Peyer's patch (tissue), 4 donors: Measurements from ENCODE around the gene RAPGEF3.

Experiments used
- POLR2A ChIP-seq, 2 donors: fragments of 450-650 bp; IDR thresholded peaks; one replicate each; pipeline ENCODE4 v1.5.1; 2017; ENCODE audit warnings: antibody characterized with exemption in 2 of 2, mild to moderate bottlenecking in 2 of 2, moderate library complexity in 2 of 2
- TF ChIP-seq, protein P1 (sequence below), 6 experiments: fragments of 450-650 bp in 4 of 6; fragments of 200-600 bp in 2 of 6; sonication (generic) in 1 of 6; IDR thresholded peaks; one replicate each; pipeline ENCODE4 v1.5.1; 2017 to 2019; ENCODE audit warnings: antibody characterized with exemption in 6 of 6, mild to moderate bottlenecking in 3 of 6, moderate library complexity in 1 of 6

DNA sequence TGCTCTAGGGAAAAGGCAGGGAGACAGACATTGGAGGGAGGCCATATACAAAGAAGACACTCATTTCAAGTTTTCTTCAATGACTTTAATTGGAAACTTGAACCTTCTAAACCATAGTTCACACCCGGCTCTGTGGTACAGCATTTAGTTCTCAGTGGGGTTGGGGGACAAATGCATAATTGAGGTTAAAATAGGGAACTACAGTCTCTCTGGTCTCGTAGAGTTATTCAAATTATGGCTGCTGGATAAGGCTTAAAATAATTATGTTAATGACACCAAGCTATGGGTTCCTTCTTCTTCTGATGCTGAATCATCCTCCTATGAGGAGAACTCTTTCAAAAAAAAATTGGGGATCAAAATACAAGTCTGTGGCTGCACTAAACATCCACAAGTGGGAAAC, 49.0 kb downstream of the RAPGEF3 start:
- TF ChIP-seq POLR2A (IDR thresholded peaks at IDR 0.05) = no peak
- TF ChIP-seq, protein P1, sequence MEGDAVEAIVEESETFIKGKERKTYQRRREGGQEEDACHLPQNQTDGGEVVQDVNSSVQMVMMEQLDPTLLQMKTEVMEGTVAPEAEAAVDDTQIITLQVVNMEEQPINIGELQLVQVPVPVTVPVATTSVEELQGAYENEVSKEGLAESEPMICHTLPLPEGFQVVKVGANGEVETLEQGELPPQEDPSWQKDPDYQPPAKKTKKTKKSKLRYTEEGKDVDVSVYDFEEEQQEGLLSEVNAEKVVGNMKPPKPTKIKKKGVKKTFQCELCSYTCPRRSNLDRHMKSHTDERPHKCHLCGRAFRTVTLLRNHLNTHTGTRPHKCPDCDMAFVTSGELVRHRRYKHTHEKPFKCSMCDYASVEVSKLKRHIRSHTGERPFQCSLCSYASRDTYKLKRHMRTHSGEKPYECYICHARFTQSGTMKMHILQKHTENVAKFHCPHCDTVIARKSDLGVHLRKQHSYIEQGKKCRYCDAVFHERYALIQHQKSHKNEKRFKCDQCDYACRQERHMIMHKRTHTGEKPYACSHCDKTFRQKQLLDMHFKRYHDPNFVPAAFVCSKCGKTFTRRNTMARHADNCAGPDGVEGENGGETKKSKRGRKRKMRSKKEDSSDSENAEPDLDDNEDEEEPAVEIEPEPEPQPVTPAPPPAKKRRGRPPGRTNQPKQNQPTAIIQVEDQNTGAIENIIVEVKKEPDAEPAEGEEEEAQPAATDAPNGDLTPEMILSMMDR (IDR thresholded peaks at IDR 0.05) = no peak
